ENCODE results near the gene POLD1.

POLD1 gene

DNA sequence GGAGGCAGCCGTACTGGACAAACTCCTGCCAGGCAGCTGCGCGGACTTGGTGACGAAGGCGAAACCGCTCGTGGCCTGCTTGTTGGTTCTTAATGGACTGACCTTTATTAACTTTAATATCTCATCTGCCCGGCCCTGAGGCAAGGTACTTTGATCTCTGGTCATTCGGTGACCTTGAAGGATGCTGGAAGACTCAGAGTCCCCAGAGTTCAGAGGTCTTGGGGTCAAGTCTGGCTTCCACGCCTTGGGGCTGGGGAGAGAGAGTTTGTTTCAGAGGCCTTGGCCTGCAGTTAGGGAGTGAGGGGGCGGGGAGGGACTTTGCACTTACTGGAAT is 82.5 kb downstream of the POLD1 start:
- no peaks in the 10 kb centered on the region for H3K4me1 Mint-ChIP-seq (ENCODE audit: low read depth)
- H3K27me3 Mint-ChIP-seq, result peaks cover 8% of the 10 kb centered on the region
- H3K36me3 Mint-ChIP-seq (ENCODE audit: low read depth), result no peaks in the 10 kb centered on the region
- no peaks in the 10 kb centered on the region for H3K9me3 Mint-ChIP-seq
- H3K27ac Mint-ChIP-seq, result no peak overlapping the region
- H3K4me3 Mint-ChIP-seq, result no peak overlapping the region

- Mint-ChIP-seq H3K27me3 (peaks cover 8% of the 10 kb centered on the region), H3K4me1 (ENCODE audit: low read depth) (no peaks in the 10 kb centered on the region)
These were observed 83.4 kb downstream of the POLD1 start for GRCh38 chr19:50467566-50467965.

More at GRCh38 chr19:50467566-50467965, 83.4 kb downstream of the POLD1 start:
- H3K9me3 Mint-ChIP-seq, result no peaks in the 10 kb centered on the region
- no peaks in the 10 kb centered on the region for H3K36me3 Mint-ChIP-seq (ENCODE audit: low read depth)
- no peak overlapping the region for H3K4me3 Mint-ChIP-seq
- no peak overlapping the region for H3K27ac Mint-ChIP-seq

All from stimulated activated naive CD8-positive, alpha-beta T cell treated with anti-CD3 and anti-CD28 coated beads, Interleukin-15, Interleukin-2, amounts not matched to agents 100 ng/mL and 50 ng/mL, for 24 hours (primary cell).